MM.1S (cell line): ENCODE results near the gene GID8.

Experiments used
- CTCF ChIP-seq: fragments of 300-600 bp; sonication (generic); IDR thresholded peaks from 2 replicates; pipeline ENCODE4 v1.5.1; 2016; ENCODE audit warnings: antibody characterized with exemption, low read length, mixed read lengths
- EZH2 ChIP-seq: fragments of 300-600 bp; sonication (generic); optimal IDR thresholded peaks from 2 replicates; pipeline ENCODE3; 2017; ENCODE audit warnings: low read depth, mild to moderate bottlenecking, antibody characterized with exemption, low read length, mixed read lengths
- EZH2phosphoT487 ChIP-seq: fragments of 300-600 bp; sonication (generic); IDR thresholded peaks from 2 replicates; pipeline ENCODE4 v1.6.1; 2018; ENCODE audit warnings: antibody characterized with exemption, low read length

- TF ChIP-seq CTCF: no peak
- no peak for TF ChIP-seq EZH2
- no peak for TF ChIP-seq EZH2phosphoT487
Observed at GRCh38 chr20:62908971-62909791, 28.8 kb upstream of the GID8 start.
